ENCODE results near the gene ARHGEF6. TPM values are rescaled to one million over a fixed set of nuclear protein-coding genes. Genes with fewer than 3 reads are reported as not detected.

ARHGEF6 gene
- total and polyA plus RNA-seq, 10 donors = 13.1 to 70.1 (median 55.8) TPM

- H3K36me3 ChIP-seq = peaks cover 0 to 25% (median 1%) of the 10 kb centered on the region in 6 donors
- H3K27me3 ChIP-seq (replicated peaks in 1 of 7) = no peaks in the 10 kb centered on the region
- H3K9me3 ChIP-seq = no peaks in the 10 kb centered on the region
- H3K27ac ChIP-seq = no peak overlapping the region
- TF ChIP-seq POLR2A (IDR thresholded peaks at IDR 0.05) (no peak), POLR2AphosphoS5 (IDR thresholded peaks at IDR 0.05) (no peak)
- TF ChIP-seq, protein P1, sequence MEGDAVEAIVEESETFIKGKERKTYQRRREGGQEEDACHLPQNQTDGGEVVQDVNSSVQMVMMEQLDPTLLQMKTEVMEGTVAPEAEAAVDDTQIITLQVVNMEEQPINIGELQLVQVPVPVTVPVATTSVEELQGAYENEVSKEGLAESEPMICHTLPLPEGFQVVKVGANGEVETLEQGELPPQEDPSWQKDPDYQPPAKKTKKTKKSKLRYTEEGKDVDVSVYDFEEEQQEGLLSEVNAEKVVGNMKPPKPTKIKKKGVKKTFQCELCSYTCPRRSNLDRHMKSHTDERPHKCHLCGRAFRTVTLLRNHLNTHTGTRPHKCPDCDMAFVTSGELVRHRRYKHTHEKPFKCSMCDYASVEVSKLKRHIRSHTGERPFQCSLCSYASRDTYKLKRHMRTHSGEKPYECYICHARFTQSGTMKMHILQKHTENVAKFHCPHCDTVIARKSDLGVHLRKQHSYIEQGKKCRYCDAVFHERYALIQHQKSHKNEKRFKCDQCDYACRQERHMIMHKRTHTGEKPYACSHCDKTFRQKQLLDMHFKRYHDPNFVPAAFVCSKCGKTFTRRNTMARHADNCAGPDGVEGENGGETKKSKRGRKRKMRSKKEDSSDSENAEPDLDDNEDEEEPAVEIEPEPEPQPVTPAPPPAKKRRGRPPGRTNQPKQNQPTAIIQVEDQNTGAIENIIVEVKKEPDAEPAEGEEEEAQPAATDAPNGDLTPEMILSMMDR (IDR thresholded peaks at IDR 0.05 in 8 of 11, conservative IDR thresholded peaks at IDR 0.05 in 3 of 11) = no peak
- peaks cover 4 to 33% (median 15%) of the 10 kb centered on the region in 6 donors for H3K4me1 ChIP-seq
- 74 to 96% (median 94%) methylated on average over 3 of the region's 3 CpGs for WGBS, 5 donors
- intact Hi-C loops (cut with DNase I; ENCODE audit: low total_unique reads) = no loop called here
- no peak overlapping the region for H3K4me3 ChIP-seq
- no peak for DNase-seq
Observed at GRCh38 chrX:136731798-136732197, 48.9 kb downstream of the ARHGEF6 start.

DNA sequence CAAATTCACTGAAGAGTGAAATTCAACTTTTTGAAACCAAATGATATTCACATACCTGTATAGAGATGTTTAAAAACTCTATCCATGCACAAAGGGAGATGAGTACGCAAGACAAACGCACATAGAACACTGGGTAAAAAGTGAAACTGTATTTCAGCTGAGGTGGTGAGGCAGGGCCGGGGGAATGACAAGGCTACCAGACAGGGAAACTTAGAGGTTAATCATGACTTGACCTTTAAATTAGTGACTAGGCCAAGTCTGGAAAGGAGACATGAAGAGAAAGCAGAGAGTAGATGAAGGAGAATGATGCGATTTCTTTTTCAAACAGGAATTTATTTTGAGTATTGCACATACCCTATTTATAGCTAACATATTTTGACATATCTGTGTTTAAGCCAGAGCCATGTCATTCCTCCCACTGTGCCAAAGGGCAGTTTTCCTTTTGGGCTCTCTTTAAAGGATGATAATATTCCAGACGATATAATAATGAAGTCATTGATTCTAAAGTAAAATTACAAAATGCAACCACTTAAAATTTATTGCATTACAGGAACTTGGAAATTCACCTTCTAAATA lies 49.4 kb downstream of the ARHGEF6 start:
- TF ChIP-seq POLR2AphosphoS5 (IDR thresholded peaks at IDR 0.05) (no peak), POLR2A (IDR thresholded peaks at IDR 0.05) (no peak)
- TF ChIP-seq, protein P1 (IDR thresholded peaks at IDR 0.05 in 8 of 11, conservative IDR thresholded peaks at IDR 0.05 in 3 of 11) = no peak
- Histone ChIP-seq H3K9me3 (no peaks in the 10 kb centered on the region), H3K27me3 (replicated peaks in 1 of 7) (no peaks in the 10 kb centered on the region), H3K4me1 (peaks cover 4 to 30% (median 14%) of the 10 kb centered on the region in 6 donors), H3K27ac (peak overlapping the region in 2 of 8 donors; percentile 2 to 23), H3K36me3 (peaks cover 0 to 25% (median 1%) of the 10 kb centered on the region in 6 donors), H3K4me3 (no peak overlapping the region)
- WGBS, 5 donors = 66 to 75% (median 69%) methylated on average over 5 of the region's 5 CpGs
- no peak for DNase-seq
- intact Hi-C loops (cut with DNase I; ENCODE audit: low total_unique reads) = no loop called here

- DNase-seq = no peak
- H3K27ac ChIP-seq = no peak overlapping the region
- H3K9me3 ChIP-seq = no peaks in the 10 kb centered on the region
- TF ChIP-seq, protein P1 (IDR thresholded peaks at IDR 0.05 in 8 of 11, conservative IDR thresholded peaks at IDR 0.05 in 3 of 11) = no peak
- no peak for TF ChIP-seq POLR2A (IDR thresholded peaks at IDR 0.05)
- no peak for TF ChIP-seq POLR2AphosphoS5 (IDR thresholded peaks at IDR 0.05)
- no peak overlapping the region for H3K4me3 ChIP-seq
- H3K27me3 ChIP-seq (replicated peaks in 1 of 7) = no peaks in the 10 kb centered on the region
- intact Hi-C loops (cut with DNase I; ENCODE audit: low total_unique reads) = no loop called here
- 10 to 50% (median 20%) methylated on average over 1 of the region's 1 CpG for WGBS, 5 donors
- H3K4me1 ChIP-seq = peaks cover 0 to 14% (median 0%) of the 10 kb centered on the region in 6 donors
- peaks cover 0 to 25% (median 1%) of the 10 kb centered on the region in 6 donors for H3K36me3 ChIP-seq
Observed at GRCh38 chrX:136728393-136728792, 52.3 kb downstream of the ARHGEF6 start.

GRCh38 chrX:136725441-136726104 lies 55.2 kb downstream of the ARHGEF6 start:
- Histone ChIP-seq H3K4me3 (no peak overlapping the region), H3K9me3 (peaks cover 0 to 5% (median 0%) of the 10 kb centered on the region in 8 donors), H3K27me3 (replicated peaks in 1 of 7) (no peaks in the 10 kb centered on the region), H3K4me1 (peaks cover 0 to 14% (median 0%) of the 10 kb centered on the region in 6 donors), H3K36me3 (peaks cover 0 to 6% (median under 1%) of the 10 kb centered on the region in 6 donors), H3K27ac (peak overlapping the region in 2 of 8 donors; percentile 2 to 21)
- no peak for DNase-seq
- intact Hi-C loops (cut with DNase I; ENCODE audit: low total_unique reads) = no loop called here
- TF ChIP-seq POLR2A (IDR thresholded peaks at IDR 0.05) = no peak
- no peak for TF ChIP-seq POLR2AphosphoS5 (IDR thresholded peaks at IDR 0.05)
- TF ChIP-seq, protein P1 (IDR thresholded peaks at IDR 0.05 in 8 of 11, conservative IDR thresholded peaks at IDR 0.05 in 3 of 11) = no peak

Measured in spleen (tissue), 11 donors.